Measurements from ENCODE around the gene PRKCQ.

The PRKCQ gene

DNA sequence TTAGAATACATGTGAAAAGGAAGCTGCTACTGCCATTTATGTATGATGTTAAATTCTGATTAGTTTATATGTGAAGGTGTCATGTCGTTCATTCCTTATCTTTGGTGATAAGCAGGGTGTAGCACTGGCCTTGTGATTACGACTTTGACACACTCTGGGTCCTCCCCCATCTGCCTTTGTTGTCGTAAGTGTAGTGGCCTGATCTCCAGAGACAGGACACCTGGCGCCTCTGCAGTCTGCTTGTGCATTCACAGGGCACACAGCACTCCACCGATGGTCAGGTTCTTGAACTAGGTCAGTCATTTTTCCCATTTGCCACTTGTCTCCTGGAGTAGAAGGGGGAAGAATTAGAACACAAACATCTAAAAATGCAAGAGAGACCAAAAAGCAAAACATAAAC, 186.0 kb downstream of the PRKCQ start:
- peaks cover 6% of the 10 kb centered on the region for H3K4me1 ChIP-seq (ENCODE audit: insufficient read depth, poor library complexity, severe bottlenecking)

GRCh38 chr10:6393168-6393567, 186.9 kb downstream of the PRKCQ start:
- H3K27ac ChIP-seq (ENCODE audit: poor library complexity, severe bottlenecking): no peak overlapping the region
- DNase-seq (ENCODE audit: low spot score) (no peak), ATAC-seq (ENCODE audit: low read depth) (no peak)
- no peaks in the 10 kb centered on the region for H3K27me3 ChIP-seq (ENCODE audit: insufficient read depth, poor library complexity, severe bottlenecking)
- no peak overlapping the region for H3K4me3 ChIP-seq (ENCODE audit: severe bottlenecking)
- no peaks in the 10 kb centered on the region for H3K36me3 ChIP-seq (ENCODE audit: low read depth)
- peaks cover 3% of the 10 kb centered on the region for H3K9me3 ChIP-seq (ENCODE audit: severe bottlenecking)
- H3K4me1 ChIP-seq (ENCODE audit: insufficient read depth, poor library complexity, severe bottlenecking): peaks cover 6% of the 10 kb centered on the region
- TF ChIP-seq, protein P1, sequence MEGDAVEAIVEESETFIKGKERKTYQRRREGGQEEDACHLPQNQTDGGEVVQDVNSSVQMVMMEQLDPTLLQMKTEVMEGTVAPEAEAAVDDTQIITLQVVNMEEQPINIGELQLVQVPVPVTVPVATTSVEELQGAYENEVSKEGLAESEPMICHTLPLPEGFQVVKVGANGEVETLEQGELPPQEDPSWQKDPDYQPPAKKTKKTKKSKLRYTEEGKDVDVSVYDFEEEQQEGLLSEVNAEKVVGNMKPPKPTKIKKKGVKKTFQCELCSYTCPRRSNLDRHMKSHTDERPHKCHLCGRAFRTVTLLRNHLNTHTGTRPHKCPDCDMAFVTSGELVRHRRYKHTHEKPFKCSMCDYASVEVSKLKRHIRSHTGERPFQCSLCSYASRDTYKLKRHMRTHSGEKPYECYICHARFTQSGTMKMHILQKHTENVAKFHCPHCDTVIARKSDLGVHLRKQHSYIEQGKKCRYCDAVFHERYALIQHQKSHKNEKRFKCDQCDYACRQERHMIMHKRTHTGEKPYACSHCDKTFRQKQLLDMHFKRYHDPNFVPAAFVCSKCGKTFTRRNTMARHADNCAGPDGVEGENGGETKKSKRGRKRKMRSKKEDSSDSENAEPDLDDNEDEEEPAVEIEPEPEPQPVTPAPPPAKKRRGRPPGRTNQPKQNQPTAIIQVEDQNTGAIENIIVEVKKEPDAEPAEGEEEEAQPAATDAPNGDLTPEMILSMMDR (IDR thresholded peaks at IDR 0.05; ENCODE audit: poor library complexity, severe bottlenecking): no peak

More for the DNA sequence above, 186.0 kb downstream of the PRKCQ start:
- DNase-seq (ENCODE audit: low spot score) (no peak), ATAC-seq (ENCODE audit: low read depth) (no peak)
- peaks cover 3% of the 10 kb centered on the region for H3K9me3 ChIP-seq (ENCODE audit: severe bottlenecking)
- H3K4me3 ChIP-seq (ENCODE audit: severe bottlenecking): no peak overlapping the region
- H3K27ac ChIP-seq (ENCODE audit: poor library complexity, severe bottlenecking): no peak overlapping the region
- no peaks in the 10 kb centered on the region for H3K27me3 ChIP-seq (ENCODE audit: insufficient read depth, poor library complexity, severe bottlenecking)
- no peaks in the 10 kb centered on the region for H3K36me3 ChIP-seq (ENCODE audit: low read depth)
- TF ChIP-seq, protein P1 (IDR thresholded peaks at IDR 0.05; ENCODE audit: poor library complexity, severe bottlenecking): no peak

GRCh38 chr10:6390213-6390845, 189.7 kb downstream of the PRKCQ start:
- peaks cover 3% of the 10 kb centered on the region for H3K9me3 ChIP-seq (ENCODE audit: severe bottlenecking)
- ATAC-seq (ENCODE audit: low read depth) (no peak), DNase-seq (ENCODE audit: low spot score) (no peak)
- no peaks in the 10 kb centered on the region for H3K4me1 ChIP-seq (ENCODE audit: insufficient read depth, poor library complexity, severe bottlenecking)
- no peaks in the 10 kb centered on the region for H3K27me3 ChIP-seq (ENCODE audit: insufficient read depth, poor library complexity, severe bottlenecking)
- TF ChIP-seq, protein P1 (IDR thresholded peaks at IDR 0.05; ENCODE audit: poor library complexity, severe bottlenecking): no peak
- no peak overlapping the region for H3K4me3 ChIP-seq (ENCODE audit: severe bottlenecking)
- H3K36me3 ChIP-seq (ENCODE audit: low read depth): no peaks in the 10 kb centered on the region
- no peak overlapping the region for H3K27ac ChIP-seq (ENCODE audit: poor library complexity, severe bottlenecking)

- Histone ChIP-seq H3K4me1 (ENCODE audit: insufficient read depth, poor library complexity, severe bottlenecking) (no peaks in the 10 kb centered on the region), H3K9me3 (ENCODE audit: severe bottlenecking) (peaks cover 3% of the 10 kb centered on the region), H3K4me3 (ENCODE audit: severe bottlenecking) (no peak overlapping the region), H3K27ac (ENCODE audit: poor library complexity, severe bottlenecking) (no peak overlapping the region), H3K36me3 (ENCODE audit: low read depth) (no peaks in the 10 kb centered on the region), H3K27me3 (ENCODE audit: insufficient read depth, poor library complexity, severe bottlenecking) (no peaks in the 10 kb centered on the region)
- TF ChIP-seq, protein P1 (IDR thresholded peaks at IDR 0.05; ENCODE audit: poor library complexity, severe bottlenecking): no peak
- no peak for DNase-seq (ENCODE audit: low spot score)
- no peak for ATAC-seq (ENCODE audit: low read depth)
These were observed 191.7 kb downstream of the PRKCQ start for GRCh38 chr10:6388261-6388893.

DNA sequence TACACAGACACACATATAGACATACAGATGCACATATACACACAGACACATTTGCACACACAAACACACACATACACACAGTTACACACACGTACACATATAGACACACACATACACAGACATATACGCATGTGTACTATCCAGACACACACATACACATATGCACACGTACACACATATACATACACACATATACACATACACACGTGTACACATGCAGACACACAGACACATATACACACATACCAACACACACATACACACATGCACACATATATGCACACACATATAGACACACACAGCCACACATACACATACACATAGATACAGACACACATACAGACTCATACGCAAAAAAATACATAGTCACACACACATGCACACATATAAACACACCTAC, 193.1 kb downstream of the PRKCQ start:
- H3K9me3 ChIP-seq (ENCODE audit: severe bottlenecking): peaks cover 3% of the 10 kb centered on the region
- H3K4me3 ChIP-seq (ENCODE audit: severe bottlenecking): no peak overlapping the region
- no peaks in the 10 kb centered on the region for H3K36me3 ChIP-seq (ENCODE audit: low read depth)
- ATAC-seq (ENCODE audit: low read depth) (no peak), DNase-seq (ENCODE audit: low spot score) (no peak)
- H3K27ac ChIP-seq (ENCODE audit: poor library complexity, severe bottlenecking): no peak overlapping the region
- no peaks in the 10 kb centered on the region for H3K27me3 ChIP-seq (ENCODE audit: insufficient read depth, poor library complexity, severe bottlenecking)
- TF ChIP-seq, protein P1 (IDR thresholded peaks at IDR 0.05; ENCODE audit: poor library complexity, severe bottlenecking): no peak
- no peaks in the 10 kb centered on the region for H3K4me1 ChIP-seq (ENCODE audit: insufficient read depth, poor library complexity, severe bottlenecking)
